ENCODE data around the gene LGR6.

DNA sequence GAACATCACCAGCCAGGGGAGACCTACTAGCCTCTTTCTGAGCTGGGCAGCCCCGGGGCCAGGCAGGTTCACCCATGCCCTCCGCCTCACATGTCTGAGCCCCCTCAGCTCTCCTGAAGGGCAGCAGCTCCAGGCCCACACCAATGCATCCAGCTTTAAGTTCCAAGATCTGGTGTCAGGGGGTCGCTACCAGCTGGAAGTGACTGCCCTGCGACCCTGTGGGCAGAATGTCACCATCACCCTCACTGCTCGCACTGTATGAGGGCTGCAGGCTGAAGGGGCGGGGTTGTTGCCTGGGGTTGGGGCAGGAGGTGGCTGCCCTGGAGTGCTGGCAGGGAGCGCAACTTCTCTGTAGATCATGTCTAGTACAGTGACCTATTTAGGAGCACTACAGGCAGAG, 24.7 kb upstream of the LGR6 start:
- TF ChIP-seq, protein P1, sequence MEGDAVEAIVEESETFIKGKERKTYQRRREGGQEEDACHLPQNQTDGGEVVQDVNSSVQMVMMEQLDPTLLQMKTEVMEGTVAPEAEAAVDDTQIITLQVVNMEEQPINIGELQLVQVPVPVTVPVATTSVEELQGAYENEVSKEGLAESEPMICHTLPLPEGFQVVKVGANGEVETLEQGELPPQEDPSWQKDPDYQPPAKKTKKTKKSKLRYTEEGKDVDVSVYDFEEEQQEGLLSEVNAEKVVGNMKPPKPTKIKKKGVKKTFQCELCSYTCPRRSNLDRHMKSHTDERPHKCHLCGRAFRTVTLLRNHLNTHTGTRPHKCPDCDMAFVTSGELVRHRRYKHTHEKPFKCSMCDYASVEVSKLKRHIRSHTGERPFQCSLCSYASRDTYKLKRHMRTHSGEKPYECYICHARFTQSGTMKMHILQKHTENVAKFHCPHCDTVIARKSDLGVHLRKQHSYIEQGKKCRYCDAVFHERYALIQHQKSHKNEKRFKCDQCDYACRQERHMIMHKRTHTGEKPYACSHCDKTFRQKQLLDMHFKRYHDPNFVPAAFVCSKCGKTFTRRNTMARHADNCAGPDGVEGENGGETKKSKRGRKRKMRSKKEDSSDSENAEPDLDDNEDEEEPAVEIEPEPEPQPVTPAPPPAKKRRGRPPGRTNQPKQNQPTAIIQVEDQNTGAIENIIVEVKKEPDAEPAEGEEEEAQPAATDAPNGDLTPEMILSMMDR (conservative IDR thresholded peaks at IDR 0.05; ENCODE audit: low read length), result no peak
- no peak for TF ChIP-seq EZH2phosphoT487 (IDR thresholded peaks at IDR 0.05; ENCODE audit: borderline replicate concordance)

Data from Loucy (cell line).